Mesothelial cell of epicardium (in vitro differentiated cells): Measurements from ENCODE around the gene MIS18A. TPM values are rescaled to one million over a fixed set of nuclear protein-coding genes. Genes with fewer than 3 reads are reported as not detected.
A peak's percentile ranks its signal among the peaks of the same experiment; 100 is the strongest.
"Not testable (repeated sequence)": the region's sequence is repeated elsewhere in the genome, so short reads cannot be mapped to it uniquely, and the experiment has no call there.

Experiments
- DNase-seq, 2 experiments: peaks; one replicate each; pipeline ENCODE4 v3.0.0; 2021; ENCODE audit warnings: low spot score in 2 of 2; ENCODE audit not compliant: unreplicated experiment in 2 of 2
- H3K27ac Mint-ChIP-seq: 2 replicates; pipeline ENCODE4 v1.8.0; 2021; ENCODE audit warnings: mixed read lengths
- H3K27me3 Mint-ChIP-seq: 2 replicates; pipeline ENCODE4 v1.8.0; 2021; ENCODE audit warnings: low read depth, mixed read lengths
- H3K36me3 Mint-ChIP-seq: 2 replicates; pipeline ENCODE4 v1.8.0; 2021; ENCODE audit warnings: mixed read lengths
- H3K4me1 Mint-ChIP-seq: 2 replicates; pipeline ENCODE4 v1.8.0; 2021; ENCODE audit warnings: mixed read lengths
- H3K4me3 Mint-ChIP-seq: 2 replicates; pipeline ENCODE4 v1.8.0; 2021; ENCODE audit warnings: mild to moderate bottlenecking, moderate library complexity, mixed read lengths
- H3K9me3 Mint-ChIP-seq: 2 replicates; pipeline ENCODE4 v1.8.0; 2021; ENCODE audit warnings: mixed read lengths
- total RNA-seq: library from RNA; stranded (reverse); gene quantifications from 3 replicates; pipeline ENCODE4 v1.2.1, GENCODE V29; 2021
- TF ChIP-seq, protein P1 (sequence below): fragments of 200-600 bp; sonication (generic); IDR thresholded peaks from one replicate; pipeline ENCODE4 v1.5.0; 2021; ENCODE audit warnings: antibody characterized with exemption; ENCODE audit not compliant: unreplicated experiment

Gene MIS18A
- total RNA-seq, 1 donor from 2014 or later: 19.0 TPM

DNA sequence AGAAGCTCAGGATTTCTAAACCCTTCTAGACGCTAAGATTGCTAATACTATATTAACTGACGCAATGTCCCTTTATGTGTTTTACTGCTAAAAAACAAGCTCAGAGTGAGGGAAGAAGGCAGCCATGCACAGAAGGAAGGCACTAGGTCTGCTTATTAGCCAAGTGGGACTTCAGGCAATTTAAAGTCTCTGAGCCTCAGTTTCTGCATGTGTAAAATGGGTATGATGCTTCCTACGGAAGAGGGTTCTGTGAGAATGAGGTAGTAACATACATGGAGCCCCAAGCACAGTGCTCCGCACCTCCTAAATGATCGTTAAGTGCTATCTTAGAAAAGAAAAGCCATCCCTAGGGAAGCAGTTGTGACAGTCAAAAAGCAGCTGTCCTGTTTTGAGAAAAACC, 16.9 kb downstream of the MIS18A start:
- DNase-seq: no peak
- H3K27ac Mint-ChIP-seq: no peak overlapping the region
- TF ChIP-seq, protein P1, sequence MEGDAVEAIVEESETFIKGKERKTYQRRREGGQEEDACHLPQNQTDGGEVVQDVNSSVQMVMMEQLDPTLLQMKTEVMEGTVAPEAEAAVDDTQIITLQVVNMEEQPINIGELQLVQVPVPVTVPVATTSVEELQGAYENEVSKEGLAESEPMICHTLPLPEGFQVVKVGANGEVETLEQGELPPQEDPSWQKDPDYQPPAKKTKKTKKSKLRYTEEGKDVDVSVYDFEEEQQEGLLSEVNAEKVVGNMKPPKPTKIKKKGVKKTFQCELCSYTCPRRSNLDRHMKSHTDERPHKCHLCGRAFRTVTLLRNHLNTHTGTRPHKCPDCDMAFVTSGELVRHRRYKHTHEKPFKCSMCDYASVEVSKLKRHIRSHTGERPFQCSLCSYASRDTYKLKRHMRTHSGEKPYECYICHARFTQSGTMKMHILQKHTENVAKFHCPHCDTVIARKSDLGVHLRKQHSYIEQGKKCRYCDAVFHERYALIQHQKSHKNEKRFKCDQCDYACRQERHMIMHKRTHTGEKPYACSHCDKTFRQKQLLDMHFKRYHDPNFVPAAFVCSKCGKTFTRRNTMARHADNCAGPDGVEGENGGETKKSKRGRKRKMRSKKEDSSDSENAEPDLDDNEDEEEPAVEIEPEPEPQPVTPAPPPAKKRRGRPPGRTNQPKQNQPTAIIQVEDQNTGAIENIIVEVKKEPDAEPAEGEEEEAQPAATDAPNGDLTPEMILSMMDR: no peak

DNA sequence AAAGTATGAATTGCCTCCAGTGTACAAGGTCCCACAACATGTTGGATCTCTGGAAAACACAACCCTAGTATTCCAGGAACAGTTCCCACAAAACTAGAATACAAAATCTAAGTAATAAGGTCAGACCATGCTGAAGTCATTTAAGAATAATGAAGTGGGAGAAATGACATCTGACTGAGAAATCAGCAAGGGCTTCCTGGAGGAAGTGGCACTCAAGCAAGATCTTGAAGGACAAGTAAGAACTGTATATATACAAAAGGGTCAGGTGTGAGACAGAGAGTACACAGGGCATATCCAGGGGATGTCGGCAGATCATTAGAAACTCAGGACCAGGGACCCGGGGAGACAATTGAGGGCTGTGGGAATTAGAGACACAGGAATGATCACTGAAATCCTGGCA, 18.7 kb downstream of the MIS18A start:
- Mint-ChIP-seq H3K27me3 (no peaks in the 10 kb centered on the region), H3K9me3 (no peaks in the 10 kb centered on the region), H3K27ac (no peak overlapping the region), H3K4me1 (peaks cover 21% of the 10 kb centered on the region), H3K36me3 (no peaks in the 10 kb centered on the region), H3K4me3 (no peak overlapping the region)
- no peak for DNase-seq
- TF ChIP-seq, protein P1: no peak

More for the DNA sequence above, 16.9 kb downstream of the MIS18A start:
- H3K4me1 Mint-ChIP-seq: peaks cover 9% of the 10 kb centered on the region
- no peak overlapping the region for H3K4me3 Mint-ChIP-seq
- no peaks in the 10 kb centered on the region for H3K9me3 Mint-ChIP-seq
- no peaks in the 10 kb centered on the region for H3K27me3 Mint-ChIP-seq
- peaks cover 6% of the 10 kb centered on the region for H3K36me3 Mint-ChIP-seq

GRCh38 chr21:32258786-32259048, 20.1 kb downstream of the MIS18A start:
- not testable (repeated sequence) for H3K27ac Mint-ChIP-seq, H3K36me3 Mint-ChIP-seq, DNase-seq, H3K27me3 Mint-ChIP-seq, H3K9me3 Mint-ChIP-seq, H3K4me3 Mint-ChIP-seq
- peaks cover 21% of the 10 kb centered on the region for H3K4me1 Mint-ChIP-seq

GRCh38 chr21:32257962-32258785, 20.7 kb downstream of the MIS18A start:
- Mint-ChIP-seq H3K4me1 (peaks cover 26% of the 10 kb centered on the region), H3K27me3 (no peaks in the 10 kb centered on the region), H3K4me3 (no peak overlapping the region), H3K9me3 (no peaks in the 10 kb centered on the region), H3K27ac (peak overlapping the region; percentile 57), H3K36me3 (no peaks in the 10 kb centered on the region)
- DNase-seq: peak; percentile 45 to 71
- TF ChIP-seq, protein P1: peak; percentile 81

DNA sequence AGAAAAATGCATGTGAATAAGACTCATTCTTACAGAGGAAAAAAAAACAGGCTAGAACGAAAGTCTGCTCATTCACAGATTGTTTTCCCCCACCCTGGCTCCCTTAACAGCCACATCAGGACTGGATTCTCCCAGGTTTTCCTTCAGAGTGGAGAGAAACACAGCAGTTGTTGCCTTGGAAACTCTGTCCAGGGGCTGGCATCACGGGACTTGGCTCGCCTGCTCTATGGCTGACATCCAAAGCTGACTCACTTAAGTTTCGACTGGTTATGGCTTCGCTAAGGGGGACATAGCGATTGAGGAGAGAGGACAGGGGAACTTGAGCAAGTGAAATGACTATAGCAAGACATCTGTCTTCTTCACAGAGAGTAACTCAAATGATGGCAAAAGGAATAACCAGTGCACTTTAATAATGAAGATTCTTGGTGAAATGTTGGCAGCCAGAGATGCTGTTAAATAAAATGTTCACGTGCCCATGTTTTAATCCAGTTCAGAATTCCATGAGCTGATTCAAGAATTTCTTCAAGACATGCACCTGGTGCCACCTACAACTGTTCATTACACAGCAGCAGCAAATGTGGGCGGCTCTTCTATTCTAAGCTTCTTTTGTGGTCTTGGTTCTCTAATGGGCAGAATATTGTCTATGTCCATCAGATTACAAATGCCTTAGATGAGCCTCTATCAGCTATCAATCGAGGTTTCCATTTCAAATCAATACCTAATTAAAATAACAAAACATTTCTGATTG, 21.8 kb downstream of the MIS18A start:
- DNase-seq: peak in 1 of 2 experiments; percentile 65

More for the DNA sequence above, 21.8 kb downstream of the MIS18A start:
- Mint-ChIP-seq H3K9me3 (no peaks in the 10 kb centered on the region), H3K4me3 (no peak overlapping the region), H3K36me3 (no peaks in the 10 kb centered on the region), H3K27me3 (no peaks in the 10 kb centered on the region), H3K27ac (peak overlapping the region; percentile 90), H3K4me1 (peaks cover 30% of the 10 kb centered on the region)
- TF ChIP-seq, protein P1: no peak
